Activated CD8-positive, alpha-beta T cell treated with anti-CD3 and anti-CD28 coated beads for 36 hours (primary cell): ENCODE measurements around the gene DAZAP1. TPM values are rescaled to one million over a fixed set of nuclear protein-coding genes. Genes with fewer than 3 reads are reported as not detected.

Source experiments
- ATAC-seq: fragments of 200-7000 bp; cut with Tn5 transposase; one replicate; pipeline ENCODE4 v1.10.0; 2021; ENCODE audit warnings: mild to moderate bottlenecking, moderate library complexity
- CTCF ChIA-PET: fragments of 350-600 bp; sonication (Branson Sonifier 250); formaldehyde crosslinking; loops from one replicate; lab custom pipeline; 2021; ENCODE audit warnings: antibody characterized with exemption; lab: Charles Lee
- POLR2A ChIA-PET: fragments of 350-600 bp; sonication (Branson Sonifier 250); formaldehyde crosslinking; loops from one replicate; lab custom pipeline; 2021; ENCODE audit warnings: antibody characterized with exemption; lab: Charles Lee
- DNase-seq: peaks from one replicate; pipeline ENCODE4 v3.0.0-alpha.2; 2020
- H3K27ac Mint-ChIP-seq: one replicate; pipeline ENCODE4 v1.8.0; 2021; ENCODE audit warnings: mild to moderate bottlenecking, mixed read lengths
- H3K27me3 Mint-ChIP-seq: one replicate; pipeline ENCODE4 v1.8.0; 2021; ENCODE audit warnings: mixed read lengths
- H3K36me3 Mint-ChIP-seq: one replicate; pipeline ENCODE4 v1.8.0; 2021; ENCODE audit warnings: low read depth, mixed read lengths
- H3K4me1 Mint-ChIP-seq: one replicate; pipeline ENCODE4 v1.8.0; 2021; ENCODE audit warnings: low read depth, mixed read lengths
- H3K4me3 Mint-ChIP-seq: one replicate; pipeline ENCODE4 v1.8.0; 2021; ENCODE audit warnings: mild to moderate bottlenecking, moderate library complexity, mixed read lengths
- H3K9me3 Mint-ChIP-seq: one replicate; pipeline ENCODE4 v1.8.0; 2021; ENCODE audit warnings: mixed read lengths
- intact Hi-C: fragments of 100-400 bp; cut with micrococcal nuclease; formaldehyde crosslinking; loops from one replicate; pipeline ENCODE4 v1.10.0; 2022
- total RNA-seq, 2 experiments: library from RNA; stranded (reverse); gene quantifications; one replicate each; pipeline ENCODE4 v1.2.3, GENCODE V29; 2021
- TF ChIP-seq, protein P1 (sequence below): fragments of 200-600 bp; IDR thresholded peaks from one replicate; pipeline ENCODE4 v1.8.0; 2022; ENCODE audit warnings: antibody characterized with exemption, mild to moderate bottlenecking

Gene DAZAP1
- total RNA-seq, 2 experiments from 2014 or later, result 263 to 283 TPM

- no peak overlapping the region for H3K27ac Mint-ChIP-seq
- TF ChIP-seq, protein P1, sequence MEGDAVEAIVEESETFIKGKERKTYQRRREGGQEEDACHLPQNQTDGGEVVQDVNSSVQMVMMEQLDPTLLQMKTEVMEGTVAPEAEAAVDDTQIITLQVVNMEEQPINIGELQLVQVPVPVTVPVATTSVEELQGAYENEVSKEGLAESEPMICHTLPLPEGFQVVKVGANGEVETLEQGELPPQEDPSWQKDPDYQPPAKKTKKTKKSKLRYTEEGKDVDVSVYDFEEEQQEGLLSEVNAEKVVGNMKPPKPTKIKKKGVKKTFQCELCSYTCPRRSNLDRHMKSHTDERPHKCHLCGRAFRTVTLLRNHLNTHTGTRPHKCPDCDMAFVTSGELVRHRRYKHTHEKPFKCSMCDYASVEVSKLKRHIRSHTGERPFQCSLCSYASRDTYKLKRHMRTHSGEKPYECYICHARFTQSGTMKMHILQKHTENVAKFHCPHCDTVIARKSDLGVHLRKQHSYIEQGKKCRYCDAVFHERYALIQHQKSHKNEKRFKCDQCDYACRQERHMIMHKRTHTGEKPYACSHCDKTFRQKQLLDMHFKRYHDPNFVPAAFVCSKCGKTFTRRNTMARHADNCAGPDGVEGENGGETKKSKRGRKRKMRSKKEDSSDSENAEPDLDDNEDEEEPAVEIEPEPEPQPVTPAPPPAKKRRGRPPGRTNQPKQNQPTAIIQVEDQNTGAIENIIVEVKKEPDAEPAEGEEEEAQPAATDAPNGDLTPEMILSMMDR, result no peak
- H3K27me3 Mint-ChIP-seq, result no peaks in the 10 kb centered on the region
- peaks cover 9% of the 10 kb centered on the region for H3K4me1 Mint-ChIP-seq
- POLR2A ChIA-PET, result interaction anchor here (1.5 kb wide), 1 partner anchor 196 kb away, joined by 3 read pairs; no protein-coding TSS in a partner anchor
- intact Hi-C loops, result no loop called here
- no peak overlapping the region for H3K4me3 Mint-ChIP-seq
- H3K36me3 Mint-ChIP-seq, result peaks cover 14% of the 10 kb centered on the region
- ATAC-seq, result no peak
- CTCF ChIA-PET, result no interaction called here
- DNase-seq, result no peak
- H3K9me3 Mint-ChIP-seq, result no peaks in the 10 kb centered on the region
Observed at GRCh38 chr19:1394252-1395193, 12.9 kb upstream of the DAZAP1 start.

GRCh38 chr19:1395194-1396018, 12.0 kb upstream of the DAZAP1 start:
- H3K4me3 Mint-ChIP-seq, result no peak overlapping the region
- H3K27ac Mint-ChIP-seq, result no peak overlapping the region
- H3K36me3 Mint-ChIP-seq, result peaks cover 7% of the 10 kb centered on the region
- intact Hi-C loops, result no loop called here
- no peaks in the 10 kb centered on the region for H3K27me3 Mint-ChIP-seq
- ATAC-seq (no peak), DNase-seq (no peak)
- TF ChIP-seq, protein P1, result no peak
- peaks cover 13% of the 10 kb centered on the region for H3K4me1 Mint-ChIP-seq
- CTCF ChIA-PET, result no interaction called here
- POLR2A ChIA-PET, result interaction anchor here (1.3 kb wide), 1 partner anchor 10 kb away, joined by 6 read pairs; no protein-coding TSS in a partner anchor
- no peaks in the 10 kb centered on the region for H3K9me3 Mint-ChIP-seq

GRCh38 chr19:1396019-1396767, 11.2 kb upstream of the DAZAP1 start:
- no peak overlapping the region for H3K27ac Mint-ChIP-seq
- H3K4me3 Mint-ChIP-seq, result no peak overlapping the region
- TF ChIP-seq, protein P1, result no peak
- no peaks in the 10 kb centered on the region for H3K27me3 Mint-ChIP-seq
- DNase-seq (no peak), ATAC-seq (no peak)
- H3K9me3 Mint-ChIP-seq, result no peaks in the 10 kb centered on the region
- peaks cover 15% of the 10 kb centered on the region for H3K4me1 Mint-ChIP-seq
- H3K36me3 Mint-ChIP-seq, result peaks cover 5% of the 10 kb centered on the region
- intact Hi-C loops, result no loop called here
- CTCF ChIA-PET, result no interaction called here
- POLR2A ChIA-PET, result interaction anchor here (1.3 kb wide), 1 partner anchor 9 kb away, joined by 6 read pairs; no protein-coding TSS in a partner anchor

DNA sequence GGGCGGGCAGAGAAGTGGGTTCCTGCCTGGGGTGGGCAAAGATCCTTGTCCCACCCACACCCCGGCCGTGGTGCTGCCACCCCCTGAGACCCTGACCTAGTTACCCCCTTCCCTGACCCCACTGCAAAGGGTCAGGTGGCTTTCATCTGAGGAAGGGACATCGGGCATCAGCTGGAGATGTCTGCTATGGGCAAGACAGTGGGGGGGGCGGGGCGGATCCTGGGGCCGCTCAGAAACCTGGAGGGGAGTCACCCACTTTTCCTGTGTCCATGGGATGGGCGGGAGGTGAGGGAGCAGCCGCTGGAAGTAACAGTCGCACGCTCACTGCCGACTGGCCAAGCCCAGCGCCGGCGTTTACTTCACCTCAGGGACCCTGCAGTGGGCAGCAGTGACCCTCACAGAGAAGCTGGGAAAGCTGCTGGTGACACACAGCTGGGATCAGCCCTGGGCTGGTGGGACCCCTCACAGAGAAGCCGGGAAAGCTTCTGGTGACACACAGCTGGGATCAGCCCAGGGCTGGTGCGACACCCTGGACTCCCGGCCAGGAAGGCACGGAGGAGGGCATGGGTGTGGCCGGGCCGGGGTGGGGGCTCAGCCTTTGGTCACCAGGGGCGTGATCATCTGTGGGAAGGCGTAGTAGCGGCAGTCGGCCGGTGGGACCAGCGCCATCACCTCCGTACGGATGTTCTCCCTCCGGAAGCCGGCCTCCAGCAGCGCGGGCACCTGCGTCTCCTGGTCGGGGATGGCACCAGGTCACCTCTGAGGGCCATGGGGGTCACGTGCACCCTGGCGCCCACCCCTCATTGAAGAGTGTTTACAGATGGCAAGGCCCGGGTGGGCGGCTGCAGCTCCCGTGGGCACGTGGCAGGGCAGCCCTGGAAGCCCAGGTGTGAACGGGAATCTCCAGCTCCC, 10.4 kb upstream of the DAZAP1 start:
- TF ChIP-seq, protein P1, result no peak
- DNase-seq (no peak), ATAC-seq (no peak)
- H3K4me3 Mint-ChIP-seq, result no peak overlapping the region
- intact Hi-C loops, result no loop called here
- peaks cover 4% of the 10 kb centered on the region for H3K36me3 Mint-ChIP-seq
- H3K27me3 Mint-ChIP-seq, result no peaks in the 10 kb centered on the region
- H3K4me1 Mint-ChIP-seq, result peaks cover 15% of the 10 kb centered on the region
- ChIA-PET CTCF (no interaction called here), POLR2A (interaction anchor here (1.3 kb wide), 1 partner anchor 8 kb away, joined by 6 read pairs; no protein-coding TSS in a partner anchor)
- H3K27ac Mint-ChIP-seq, result no peak overlapping the region
- H3K9me3 Mint-ChIP-seq, result no peaks in the 10 kb centered on the region
